ENCODE results near the gene LMBR1L. TPM values are rescaled to one million over a fixed set of nuclear protein-coding genes. Genes with fewer than 3 reads are reported as not detected.

Gene LMBR1L
- total and polyA plus RNA-seq, 2 of the 13 experiments (the other 11 are each of a cell fraction or from before 2014, with no cell fraction given) = 12.2 to 65.9 TPM

GRCh38 chr12:49130151-49131050 is 19.8 kb upstream of the LMBR1L start (continued):
- TF ChIP-seq ZBED4 (CRISPR knock-in tag; IDR thresholded peaks at IDR 0.05; ENCODE audit: borderline replicate concordance) = peak; percentile 83
- peak; percentile 52; the same call in 1 of the 2 replicates for TF ChIP-seq ZNF770 (CRISPR knock-in tag; IDR thresholded peaks at IDR 0.05)
- TF ChIP-seq PBX2 (CRISPR knock-in tag; IDR thresholded peaks at IDR 0.05) = no peak
- TF ChIP-seq TFDP1 (CRISPR knock-in tag; IDR thresholded peaks at IDR 0.05; ENCODE audit: borderline replicate concordance) = peak; percentile 99
- no peak for TF ChIP-seq PREB (CRISPR knock-in tag; IDR thresholded peaks at IDR 0.05)
- TF ChIP-seq ELF1 (CRISPR knock-in tag; IDR thresholded peaks at IDR 0.05) = peak; percentile 77
- peak; percentile 73 for TF ChIP-seq GMEB1 (CRISPR knock-in tag; IDR thresholded peaks at IDR 0.05; ENCODE audit: borderline replicate concordance)
- no peak for TF ChIP-seq ZNF672 (CRISPR knock-in tag; IDR thresholded peaks at IDR 0.05)
- peak; percentile 20; the same call in 1 of the 2 replicates for TF ChIP-seq KDM3A (CRISPR knock-in tag; IDR thresholded peaks at IDR 0.05; ENCODE audit: low read depth)
